Uterus (tissue), 2 donors: Measurements from ENCODE around the gene SQOR.

Experiments
- POLR2A ChIP-seq, 2 donors: fragments of 450-650 bp; IDR thresholded peaks; one replicate each; pipeline ENCODE4 v1.6.1; 2016; ENCODE audit warnings: antibody characterized with exemption in 2 of 2, mild to moderate bottlenecking in 1 of 2, moderate library complexity in 1 of 2
- TF ChIP-seq, protein P1 (sequence below), 4 experiments: fragments of 200-600 bp in 2 of 4; fragments of 450-650 bp in 2 of 4; sonication (generic) in 2 of 4; IDR thresholded peaks; one replicate each; pipeline ENCODE4 v1.5.1; 2016 to 2019; ENCODE audit warnings: antibody characterized with exemption in 4 of 4, mild to moderate bottlenecking in 2 of 4, moderate library complexity in 1 of 4

DNA sequence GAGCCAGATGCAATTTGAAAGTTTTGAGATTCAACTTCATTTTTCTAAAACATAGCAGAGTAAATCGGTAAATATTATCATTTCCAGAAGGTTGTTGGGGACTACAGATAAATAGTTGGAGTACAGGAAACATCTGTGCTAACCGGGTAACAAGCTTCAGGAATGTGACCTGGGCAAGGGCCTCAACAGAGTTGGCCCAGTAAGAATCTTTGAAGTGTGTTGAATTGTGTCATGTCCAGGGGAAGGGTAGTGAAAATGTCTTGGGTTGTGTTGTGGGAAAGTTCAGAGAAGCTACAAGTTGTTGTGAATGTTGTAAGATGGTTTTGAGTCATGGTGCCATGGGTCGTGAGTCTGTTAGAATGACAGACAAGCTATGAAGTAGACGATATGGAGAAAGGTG lies 35.7 kb downstream of the SQOR start:
- TF ChIP-seq, protein P1, sequence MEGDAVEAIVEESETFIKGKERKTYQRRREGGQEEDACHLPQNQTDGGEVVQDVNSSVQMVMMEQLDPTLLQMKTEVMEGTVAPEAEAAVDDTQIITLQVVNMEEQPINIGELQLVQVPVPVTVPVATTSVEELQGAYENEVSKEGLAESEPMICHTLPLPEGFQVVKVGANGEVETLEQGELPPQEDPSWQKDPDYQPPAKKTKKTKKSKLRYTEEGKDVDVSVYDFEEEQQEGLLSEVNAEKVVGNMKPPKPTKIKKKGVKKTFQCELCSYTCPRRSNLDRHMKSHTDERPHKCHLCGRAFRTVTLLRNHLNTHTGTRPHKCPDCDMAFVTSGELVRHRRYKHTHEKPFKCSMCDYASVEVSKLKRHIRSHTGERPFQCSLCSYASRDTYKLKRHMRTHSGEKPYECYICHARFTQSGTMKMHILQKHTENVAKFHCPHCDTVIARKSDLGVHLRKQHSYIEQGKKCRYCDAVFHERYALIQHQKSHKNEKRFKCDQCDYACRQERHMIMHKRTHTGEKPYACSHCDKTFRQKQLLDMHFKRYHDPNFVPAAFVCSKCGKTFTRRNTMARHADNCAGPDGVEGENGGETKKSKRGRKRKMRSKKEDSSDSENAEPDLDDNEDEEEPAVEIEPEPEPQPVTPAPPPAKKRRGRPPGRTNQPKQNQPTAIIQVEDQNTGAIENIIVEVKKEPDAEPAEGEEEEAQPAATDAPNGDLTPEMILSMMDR (IDR thresholded peaks at IDR 0.05) = no peak
- TF ChIP-seq POLR2A (IDR thresholded peaks at IDR 0.05) = no peak
